Endometrial microvascular endothelial cells (primary cell): Measurements from ENCODE around the gene MMAA. TPM values are rescaled to one million over a fixed set of nuclear protein-coding genes. Genes with fewer than 3 reads are reported as not detected.
"Not testable (repeated sequence)": the region's sequence is repeated elsewhere in the genome, so short reads cannot be mapped to it uniquely, and the experiment has no call there.

Experiments
- in situ Hi-C: cut with HindIII; loops from 2 replicates; pipeline ENCODE4 v1.10.0; 2017; ENCODE audit warnings: low sequenced_read_pairs, low pct_unique_long_range_greater_than_20kb; ENCODE audit errors: inconsistent ontology term
- total RNA-seq: library from RNA; depleted of rRNA; stranded (reverse); fragments of >200 nt; gene quantifications from one replicate; pipeline ENCODE4 v1.2.3, GENCODE V29; 2015; ENCODE audit errors: inconsistent ontology term

Gene MMAA
- total RNA-seq, 1 donor from 2014 or later = 13.9 TPM

DNA sequence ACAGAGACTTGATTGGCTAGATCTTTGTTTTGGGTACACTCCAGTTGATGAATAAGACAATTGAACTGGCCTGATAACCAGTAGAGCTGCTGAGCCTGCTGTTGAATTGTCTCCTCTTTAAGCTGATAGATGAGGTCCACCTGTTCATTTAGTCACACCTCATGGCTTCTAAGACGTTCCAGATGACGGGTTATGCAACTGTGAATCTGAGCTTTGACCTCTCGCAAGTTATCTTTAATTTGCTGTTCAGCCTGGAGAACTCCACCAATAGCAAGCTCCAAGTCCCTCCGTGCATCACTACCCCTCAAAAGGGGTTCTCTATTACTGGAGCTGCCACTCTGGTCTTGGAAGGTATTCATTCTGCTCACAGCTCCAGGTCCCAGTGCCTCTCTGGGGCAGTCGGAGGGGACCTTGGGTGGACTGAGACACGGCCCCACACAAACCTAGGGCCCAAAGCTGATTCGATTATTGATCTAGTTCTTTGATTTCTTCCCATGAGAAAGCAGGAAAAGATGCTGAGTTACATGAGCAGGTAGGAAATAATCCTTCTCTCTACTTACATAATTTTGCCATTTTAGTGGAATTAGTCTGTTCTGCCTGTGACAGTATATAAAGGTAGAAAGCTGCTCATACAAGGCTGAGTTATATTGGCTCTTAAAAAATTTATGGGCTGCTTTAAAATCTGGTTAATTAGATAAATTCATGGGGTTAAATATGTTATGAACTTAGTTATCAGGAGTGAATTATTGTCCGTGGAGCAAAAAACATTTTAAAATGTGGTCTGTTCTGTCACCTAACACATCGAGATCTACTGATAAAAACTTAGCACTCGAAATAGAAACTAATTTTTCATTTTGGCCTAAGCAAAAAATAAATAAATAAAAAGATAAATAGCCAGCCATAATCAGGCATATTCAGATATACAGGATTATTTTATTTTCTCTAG, 6.8 kb downstream of the MMAA start:
- in situ Hi-C loops = no loop called here

DNA sequence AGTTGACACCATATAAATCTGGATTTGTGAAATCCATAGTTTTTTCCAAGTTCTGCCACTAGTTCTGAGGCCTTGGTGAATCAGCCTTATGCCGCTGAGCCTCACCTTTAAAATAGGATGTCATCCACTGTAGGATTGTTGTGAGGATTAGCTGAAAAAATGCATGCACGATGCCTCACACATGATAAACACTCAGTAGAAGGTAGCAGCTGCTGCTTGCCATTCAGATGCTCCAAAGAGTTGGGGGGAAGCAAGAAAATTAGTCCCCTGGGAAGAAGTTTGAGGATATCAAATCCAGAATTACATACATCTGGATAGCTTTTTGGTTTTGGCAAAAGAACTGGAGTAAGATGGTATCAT, 7.4 kb downstream of the MMAA start:
- in situ Hi-C loops = no loop called here

DNA sequence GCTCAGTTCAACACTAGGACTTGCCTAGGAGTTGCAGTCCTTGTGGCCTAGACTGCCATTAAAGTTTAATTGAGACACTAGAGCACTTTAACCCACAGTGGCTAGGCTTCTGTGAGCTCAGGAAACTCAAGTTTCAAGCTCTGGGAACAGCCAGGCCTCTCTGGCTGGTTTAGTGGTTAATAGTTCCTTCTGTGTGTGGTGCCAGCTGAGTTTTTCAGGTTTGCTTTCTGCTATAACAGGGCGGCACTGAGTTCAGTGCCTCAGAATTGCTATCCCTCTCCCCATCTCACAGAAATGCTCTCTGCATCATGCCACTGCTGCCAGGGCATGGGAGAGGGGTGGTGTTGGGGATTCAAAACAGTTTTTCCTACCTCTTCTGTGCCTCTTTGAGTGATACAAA, 15.9 kb downstream of the MMAA start:
- in situ Hi-C loops = no loop called here

DNA sequence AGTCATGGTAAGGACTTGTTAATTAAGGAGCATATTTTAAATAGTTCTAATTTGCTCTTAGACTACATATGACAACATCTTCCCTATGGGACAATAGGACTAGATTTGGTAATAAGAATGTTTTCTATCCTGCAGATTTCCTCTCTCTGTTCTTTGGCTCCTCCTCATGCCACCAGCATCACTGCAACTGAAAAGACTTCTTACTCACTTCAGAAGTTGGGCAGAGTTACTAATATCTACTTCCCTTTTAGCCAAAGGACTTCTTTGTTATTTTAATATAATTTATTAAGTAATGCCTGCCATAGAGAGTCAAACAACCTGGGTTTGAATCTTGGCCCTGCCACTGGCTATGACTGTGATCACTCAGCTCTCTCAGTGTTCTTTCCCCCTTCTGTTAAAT, 16.4 kb downstream of the MMAA start:
- in situ Hi-C loops = no loop called here

DNA sequence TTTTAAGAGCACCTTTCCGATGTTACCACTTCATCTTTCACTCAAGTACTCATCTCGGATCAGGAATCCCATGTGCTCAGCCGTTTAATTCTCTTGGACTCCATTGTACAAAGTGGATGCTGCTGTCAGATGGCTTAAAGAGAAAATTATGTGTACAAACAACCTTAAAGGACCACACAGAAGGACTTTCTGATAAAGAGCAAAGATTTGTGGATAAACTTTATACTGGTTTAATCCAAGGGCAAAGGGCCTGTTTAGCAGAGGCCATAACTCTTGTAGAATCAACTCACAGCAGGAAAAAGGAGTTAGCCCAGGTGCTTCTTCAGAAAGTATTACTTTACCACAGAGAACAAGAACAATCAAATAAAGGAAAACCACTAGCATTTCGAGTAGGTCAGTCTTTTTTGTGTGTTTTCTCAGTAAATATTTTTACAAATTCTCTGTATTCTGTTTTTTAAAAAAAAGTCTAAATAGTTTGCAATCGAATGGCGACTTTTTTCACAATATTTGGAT, 20.1 kb downstream of the MMAA start:
- in situ Hi-C loops = no loop called here

DNA sequence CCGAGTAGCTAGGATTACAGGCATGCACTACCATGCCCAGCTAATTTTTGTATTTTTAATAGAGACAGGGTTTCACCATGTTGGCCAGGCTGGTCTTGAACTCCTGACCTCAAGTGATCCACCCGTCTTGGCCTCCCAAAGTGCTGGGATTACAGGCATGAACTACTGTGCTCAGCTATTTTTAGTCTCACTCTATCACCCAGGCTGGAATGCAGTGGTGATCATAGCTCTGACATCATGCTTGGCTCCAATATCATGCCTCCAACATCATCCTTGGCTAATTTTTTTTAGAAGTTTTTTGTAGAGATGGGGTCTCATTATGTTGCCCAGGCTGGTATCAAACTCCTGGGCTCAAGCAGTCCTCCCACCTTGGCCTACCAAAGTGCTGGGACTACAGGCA, 21.1 kb downstream of the MMAA start:
- in situ Hi-C loops = not testable (repeated sequence)

DNA sequence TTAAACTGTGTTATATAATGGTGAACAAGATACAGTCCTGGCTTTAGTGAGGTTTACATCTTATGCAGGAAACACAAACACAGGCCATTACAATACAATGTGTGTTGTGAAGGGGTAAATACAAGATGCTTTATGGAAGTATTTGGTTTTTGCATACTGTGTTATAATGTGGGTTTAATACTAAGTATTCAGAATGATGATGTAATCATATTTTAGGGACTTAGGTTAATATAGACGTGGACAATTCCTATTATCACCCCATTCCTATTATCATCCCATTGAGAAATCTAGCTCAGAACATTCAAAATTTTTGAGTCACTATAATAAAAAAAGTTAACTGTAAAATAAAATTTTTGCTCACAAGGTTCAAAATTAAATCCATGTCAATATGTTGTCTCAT, 24.1 kb downstream of the MMAA start:
- in situ Hi-C loops = no loop called here

DNA sequence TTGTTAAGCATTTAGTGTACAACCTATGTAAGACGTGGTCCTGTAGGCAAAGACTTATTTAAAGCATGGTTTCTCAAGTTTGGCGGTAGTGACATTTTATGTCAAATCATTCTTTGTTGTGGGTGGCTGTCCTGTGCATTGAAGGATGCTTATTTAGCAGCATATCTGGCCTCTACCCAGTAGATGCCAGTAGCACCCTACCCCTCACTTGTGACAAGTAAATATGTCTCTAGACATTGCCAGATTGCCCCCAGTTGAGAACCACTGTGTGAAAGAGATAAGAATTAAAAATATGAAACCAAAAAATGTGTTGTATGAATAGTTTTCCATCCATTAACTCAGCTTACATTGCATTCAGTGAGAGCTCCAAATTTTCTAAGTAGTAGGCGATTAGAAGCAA, 25.5 kb downstream of the MMAA start:
- in situ Hi-C loops = no loop called here

DNA sequence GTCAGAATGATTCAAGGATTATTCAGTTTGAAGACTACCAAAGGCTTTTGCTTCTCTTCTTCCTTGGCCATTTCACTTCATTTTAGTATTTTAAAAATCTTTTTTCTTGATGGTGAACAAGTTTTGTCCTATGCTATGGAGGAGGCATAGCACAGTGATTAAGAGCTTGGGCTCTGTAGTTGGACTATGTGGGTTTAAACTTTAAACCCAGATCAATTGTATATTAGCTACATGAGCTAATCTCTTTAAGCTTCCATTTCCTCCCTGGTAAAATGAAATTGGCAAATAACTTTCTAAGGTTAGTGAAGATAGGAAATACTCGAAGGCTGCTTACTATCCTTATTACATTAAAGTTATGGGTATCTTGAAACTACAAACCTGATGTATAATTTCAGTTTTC, 37.0 kb downstream of the MMAA start:
- in situ Hi-C loops = no loop called here

DNA sequence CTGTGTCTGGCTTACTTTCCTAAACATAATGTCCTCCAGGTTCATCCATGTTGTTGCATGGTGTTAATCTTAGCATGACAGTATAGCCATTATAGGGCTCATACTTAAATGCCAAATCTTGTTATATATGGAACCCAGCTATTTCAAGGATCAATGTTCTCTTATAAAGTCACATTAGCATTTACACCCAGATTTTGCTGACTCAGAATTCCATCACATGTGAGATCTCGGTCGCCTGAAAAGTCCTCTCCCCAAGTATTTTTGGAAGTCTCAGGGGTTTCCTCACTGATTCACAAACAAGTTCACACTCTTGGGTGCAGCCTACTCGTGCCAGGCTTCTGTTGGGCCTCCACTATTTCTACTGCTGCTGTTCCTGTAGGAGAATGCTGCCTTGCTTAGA, 40.9 kb downstream of the MMAA start:
- in situ Hi-C loops = no loop called here

DNA sequence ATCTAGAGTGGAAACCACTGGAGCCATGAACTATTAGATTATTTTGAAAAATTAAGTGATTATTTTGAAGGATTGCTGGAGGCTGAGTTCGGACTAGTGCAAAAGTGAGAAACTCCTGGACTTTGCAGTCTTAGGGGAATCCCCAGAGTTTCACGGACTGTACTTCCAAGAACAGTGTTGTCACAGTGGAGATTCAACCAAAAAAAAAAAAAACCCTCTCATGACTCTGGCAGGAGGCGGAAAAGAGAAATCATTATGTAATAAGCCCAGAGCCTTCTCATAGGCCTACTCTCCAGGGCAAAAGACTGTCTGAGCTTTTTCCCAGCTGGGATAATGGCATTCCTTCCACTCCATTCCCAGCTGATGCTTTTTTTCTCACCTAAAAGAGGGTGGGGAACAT, 44.0 kb downstream of the MMAA start:
- in situ Hi-C loops = no loop called here

DNA sequence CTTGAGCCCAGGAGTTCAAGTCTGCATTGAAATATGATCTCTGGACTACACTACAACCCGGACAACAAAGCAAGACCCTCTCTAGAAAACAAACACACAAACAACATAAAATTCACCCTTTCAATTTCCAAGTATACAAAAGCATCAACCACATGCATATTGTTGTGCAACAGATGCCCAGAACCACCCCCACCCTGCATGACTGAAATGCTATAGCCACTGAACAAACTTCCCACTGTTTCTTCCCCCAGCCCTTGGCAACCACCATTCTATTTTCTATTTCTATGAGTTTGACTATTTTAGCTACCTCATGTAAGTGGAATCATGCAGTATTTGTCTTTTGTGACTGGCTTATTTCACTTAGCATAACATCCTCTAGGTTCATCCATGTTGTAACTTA, 46.6 kb downstream of the MMAA start:
- in situ Hi-C loops = no loop called here

DNA sequence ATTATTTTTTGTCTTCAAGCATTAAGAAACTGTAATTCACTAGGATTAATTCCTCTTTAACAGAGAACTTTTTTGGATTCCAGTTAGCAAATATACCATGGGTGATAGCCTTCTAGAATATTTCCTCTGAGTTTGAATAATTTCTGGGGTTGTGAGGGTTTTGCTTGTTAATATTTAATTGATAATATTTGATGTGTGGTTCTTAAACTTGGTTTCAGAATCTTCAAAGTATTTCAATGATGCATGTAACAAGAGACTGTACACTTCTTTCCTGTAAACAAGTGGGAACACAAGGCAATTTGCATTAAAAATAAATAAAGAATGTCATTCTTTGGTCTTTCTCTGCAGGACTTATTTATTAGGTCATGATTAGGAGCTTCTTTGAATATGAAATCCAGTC, 51.2 kb downstream of the MMAA start:
- in situ Hi-C loops = no loop called here

DNA sequence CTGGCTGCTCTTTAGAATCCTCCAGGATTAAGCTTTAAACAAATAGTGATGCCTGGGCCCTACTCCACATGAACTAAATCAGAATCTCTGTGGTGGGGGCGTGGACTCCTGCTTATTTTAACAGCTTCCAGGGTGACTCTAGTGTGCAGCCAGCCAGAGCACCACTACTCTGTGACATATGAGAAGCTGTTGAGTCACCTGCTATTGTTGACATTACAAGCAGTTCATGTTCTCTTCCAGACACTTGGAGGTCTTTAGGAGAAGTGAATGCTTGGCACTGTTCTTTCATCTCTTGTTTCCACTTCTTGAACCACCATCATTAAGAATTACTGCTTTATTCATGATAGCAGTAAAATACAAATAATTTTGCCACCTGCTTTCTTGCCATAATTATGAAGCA, 60.3 kb downstream of the MMAA start:
- in situ Hi-C loops = no loop called here

DNA sequence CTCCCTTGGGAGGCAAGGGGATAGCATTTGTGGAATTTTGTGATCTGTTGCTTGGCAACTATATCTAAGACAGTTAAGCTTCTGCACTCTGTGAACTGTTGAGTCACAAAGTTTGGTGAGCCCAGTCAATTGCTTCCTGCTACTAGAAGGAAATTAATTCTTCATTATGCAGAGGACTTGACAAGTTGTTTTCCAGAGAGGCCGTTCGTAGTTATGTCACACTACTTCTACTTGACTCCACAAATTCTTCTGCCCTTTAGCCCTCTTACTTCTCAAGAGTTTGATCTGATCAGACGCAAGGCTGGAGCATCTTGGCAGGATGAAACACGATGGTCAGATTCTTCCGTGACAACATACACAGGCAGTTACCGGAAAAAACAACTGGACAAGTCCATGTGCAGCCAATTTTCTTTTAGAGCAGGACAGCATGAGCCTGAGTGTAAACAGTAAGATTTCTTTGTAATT, 60.8 kb downstream of the MMAA start, which contains the start of gene C4orf51:
Gene C4orf51, plus strand, starts transcription at position 156 of the 465 bp plus-strand sequence. Its CDS starts 58 bp downstream, at position 214.
- in situ Hi-C loops = no loop called here

DNA sequence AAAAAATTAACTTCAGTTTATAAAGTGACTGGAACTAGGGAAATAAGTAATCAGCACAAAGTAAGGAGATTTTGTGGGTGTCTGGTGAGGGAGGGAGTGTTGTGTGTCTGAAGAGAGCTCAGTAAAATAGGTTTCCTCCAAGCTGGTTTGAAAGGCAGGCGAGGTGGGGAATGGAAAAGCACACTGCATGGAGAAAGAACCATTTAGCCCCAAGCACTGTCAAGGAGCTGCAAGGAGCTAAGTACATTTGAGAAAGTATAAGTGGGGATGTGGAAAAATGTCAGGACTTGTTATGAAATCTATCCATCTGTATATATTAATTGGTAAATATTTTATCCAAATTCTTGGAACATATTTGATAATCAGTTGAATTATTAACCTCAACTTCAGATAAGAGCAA, 61.7 kb downstream of the MMAA start:
- in situ Hi-C loops = no loop called here

DNA sequence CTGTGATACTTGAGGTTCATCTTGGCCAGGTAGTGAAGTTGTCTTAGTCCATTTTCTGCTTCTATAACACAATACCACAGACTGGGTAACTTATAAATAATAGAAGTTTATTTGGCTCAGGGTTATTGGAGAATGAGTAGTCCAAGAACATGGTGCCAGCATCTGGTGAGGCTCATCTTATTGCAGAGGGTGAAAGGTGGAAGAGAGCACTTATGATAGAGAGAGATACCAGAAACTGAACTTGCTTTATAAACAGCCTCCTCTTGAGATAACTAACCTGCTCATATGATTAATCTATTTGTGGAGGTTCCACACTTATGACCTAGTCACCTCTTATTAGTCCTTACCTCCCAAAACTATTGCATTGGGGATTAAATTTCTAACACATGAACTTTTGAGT, 62.3 kb downstream of the MMAA start:
- in situ Hi-C loops = no loop called here

DNA sequence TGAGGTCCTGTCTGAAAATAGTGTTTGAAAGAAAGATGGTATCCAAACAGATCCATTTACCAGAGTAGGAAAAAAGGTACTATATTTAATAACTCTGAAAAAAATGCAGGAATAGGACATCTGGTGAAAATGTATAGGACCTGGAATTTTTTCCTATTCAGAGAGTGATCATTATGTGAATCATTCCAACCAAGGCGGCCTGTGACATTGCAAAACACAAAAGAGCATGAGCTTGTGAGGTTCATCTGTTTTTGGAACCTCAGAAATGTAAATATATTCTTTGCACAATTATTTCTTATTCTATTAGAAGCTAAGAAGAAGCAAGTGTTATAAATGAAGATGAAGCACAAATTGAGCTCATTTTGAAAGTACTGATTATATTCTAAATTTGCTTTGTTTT, 62.8 kb downstream of the MMAA start:
- in situ Hi-C loops = no loop called here

DNA sequence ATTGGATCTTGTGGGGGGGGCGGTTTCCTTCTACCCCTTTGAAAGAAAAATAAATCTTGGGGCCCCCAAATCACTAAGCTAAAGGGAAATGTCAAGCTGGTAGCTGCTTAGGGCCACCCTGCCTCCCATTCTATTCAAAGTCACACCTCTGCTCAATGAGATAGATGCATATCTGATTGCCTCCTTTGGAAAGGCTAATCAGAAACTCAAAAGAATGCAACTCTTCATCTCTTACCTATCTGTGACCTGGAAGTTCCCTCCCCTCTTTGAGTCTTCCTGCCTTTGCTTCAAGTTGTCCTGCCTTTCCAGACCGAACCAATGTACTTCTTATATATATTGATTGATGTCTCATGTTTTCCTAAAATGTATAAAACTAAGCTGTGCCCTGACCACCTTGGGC, 67.8 kb downstream of the MMAA start:
- in situ Hi-C loops = no loop called here

DNA sequence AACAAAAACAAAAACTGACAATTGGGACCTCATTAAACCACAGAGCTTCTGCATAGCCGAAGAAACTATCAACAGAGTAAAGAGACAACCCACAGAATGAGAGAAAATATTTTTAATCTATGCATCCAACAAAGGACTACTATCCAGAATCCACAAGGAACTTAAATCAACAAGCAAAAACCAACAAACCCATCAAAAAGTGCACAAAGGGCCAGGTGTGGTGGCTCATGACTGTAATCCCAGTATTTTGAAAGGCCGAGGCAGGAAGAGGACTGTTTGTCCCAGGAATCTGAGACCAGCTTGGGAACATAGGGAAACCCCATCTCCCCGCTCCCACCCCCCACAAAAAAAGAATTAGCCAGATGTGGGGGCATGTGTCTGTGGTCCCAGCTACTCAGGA, 71.4 kb downstream of the MMAA start:
- in situ Hi-C loops = no loop called here

DNA sequence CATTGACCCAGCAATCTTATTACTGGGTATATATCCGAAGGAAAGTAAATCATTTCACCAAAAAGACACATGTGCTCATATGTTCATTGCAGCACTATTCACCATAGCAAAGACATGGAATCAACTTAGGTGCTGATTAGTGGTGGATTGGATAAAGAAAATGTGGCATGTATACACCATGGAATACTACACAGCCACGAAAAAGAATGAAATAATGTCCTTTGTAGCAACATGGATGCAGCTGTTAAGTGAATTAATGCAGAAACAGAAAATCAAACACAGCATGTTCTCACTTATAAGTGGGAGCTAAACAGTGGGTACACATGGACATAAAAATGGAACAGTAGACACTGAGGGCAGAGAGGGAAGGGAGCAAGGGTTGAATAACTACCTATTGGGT, 72.2 kb downstream of the MMAA start:
- in situ Hi-C loops = not testable (repeated sequence)
